OCI-M2 (cell line): ENCODE data around the gene WRAP73.

Source experiments
- DNase-seq: peaks from one replicate; lab custom pipeline; 2025; ENCODE audit not compliant: unreplicated experiment; lab: John Stamatoyannopoulos, UW

Gene WRAP73

DNA sequence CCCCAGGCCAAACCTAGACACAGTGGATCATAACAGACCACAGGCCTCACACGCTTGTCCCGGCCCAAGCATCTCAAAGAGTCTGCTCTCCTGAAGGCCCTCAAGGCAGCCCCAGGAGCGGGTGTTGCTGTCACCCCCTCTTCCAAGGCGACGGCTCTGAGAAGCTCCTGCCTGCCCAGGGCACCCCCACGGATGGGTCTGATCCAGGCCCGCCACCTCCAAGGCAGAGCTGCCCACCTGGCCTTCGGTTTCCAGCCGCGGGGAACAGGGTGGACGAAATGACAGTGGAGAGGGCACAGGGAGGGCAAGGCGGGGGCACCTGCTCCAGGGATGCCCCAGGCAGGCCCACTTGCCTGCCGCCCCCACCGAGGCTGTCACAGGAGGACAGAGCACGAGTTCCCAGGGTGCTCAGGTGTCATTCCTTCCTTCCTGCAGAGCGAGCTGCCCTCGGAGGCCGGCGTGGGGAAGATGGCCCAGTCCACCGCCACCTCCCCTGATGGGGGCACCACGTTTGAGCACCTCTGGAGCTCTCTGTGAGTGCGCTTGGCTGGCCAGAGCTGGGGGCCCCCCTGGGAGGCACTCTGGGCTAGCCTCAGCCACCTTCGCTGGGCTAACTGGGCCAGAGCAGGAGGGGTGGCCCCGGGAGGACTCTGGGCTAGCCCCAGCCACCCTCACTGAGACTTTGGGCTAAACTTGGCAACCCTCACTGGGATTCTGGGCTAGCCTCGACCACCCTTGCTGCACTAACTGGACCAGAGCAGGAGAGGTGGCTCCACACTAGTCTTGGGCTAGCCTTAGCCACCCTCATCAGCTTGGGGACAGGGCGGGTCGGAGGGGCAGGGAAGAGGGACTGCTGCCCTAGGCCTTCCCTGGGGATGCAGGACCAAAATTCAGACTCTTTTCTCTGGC lies 32.2 kb upstream of the WRAP73 start:
- DNase-seq, result no peak

DNA sequence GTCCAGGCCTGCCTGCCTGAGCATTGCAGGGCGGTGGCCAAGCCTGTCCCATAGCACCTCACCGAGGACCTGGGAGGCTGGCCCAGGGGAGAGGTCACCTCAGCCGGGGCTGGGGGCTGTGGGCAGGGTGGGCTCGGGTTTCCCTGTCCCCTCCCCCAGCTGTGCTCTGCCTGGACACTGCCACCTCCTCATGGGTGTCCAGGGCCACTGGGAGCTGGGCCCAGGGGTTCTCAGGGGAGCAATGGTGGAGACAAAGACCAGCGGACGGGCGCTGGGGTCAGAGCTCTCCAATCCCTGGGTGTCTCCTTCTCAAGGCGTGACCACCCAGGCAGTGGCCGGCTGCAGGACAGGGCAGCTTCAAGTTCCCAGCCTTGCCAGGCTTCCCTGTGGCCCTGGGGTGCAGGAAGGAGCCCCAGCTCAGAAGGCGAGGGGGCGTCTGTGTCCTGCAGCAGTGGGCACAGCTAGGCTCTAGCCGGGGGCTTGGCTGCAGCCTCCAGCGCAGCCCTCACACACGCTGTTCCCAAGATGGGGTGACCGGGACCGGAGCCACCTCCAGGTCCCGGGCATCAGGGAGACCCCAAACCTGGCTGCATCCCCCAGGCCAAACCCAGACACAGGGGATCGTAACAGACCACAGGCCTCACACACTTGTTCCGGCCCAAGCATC lies 31.5 kb upstream of the WRAP73 start:
- no peak for DNase-seq

DNA sequence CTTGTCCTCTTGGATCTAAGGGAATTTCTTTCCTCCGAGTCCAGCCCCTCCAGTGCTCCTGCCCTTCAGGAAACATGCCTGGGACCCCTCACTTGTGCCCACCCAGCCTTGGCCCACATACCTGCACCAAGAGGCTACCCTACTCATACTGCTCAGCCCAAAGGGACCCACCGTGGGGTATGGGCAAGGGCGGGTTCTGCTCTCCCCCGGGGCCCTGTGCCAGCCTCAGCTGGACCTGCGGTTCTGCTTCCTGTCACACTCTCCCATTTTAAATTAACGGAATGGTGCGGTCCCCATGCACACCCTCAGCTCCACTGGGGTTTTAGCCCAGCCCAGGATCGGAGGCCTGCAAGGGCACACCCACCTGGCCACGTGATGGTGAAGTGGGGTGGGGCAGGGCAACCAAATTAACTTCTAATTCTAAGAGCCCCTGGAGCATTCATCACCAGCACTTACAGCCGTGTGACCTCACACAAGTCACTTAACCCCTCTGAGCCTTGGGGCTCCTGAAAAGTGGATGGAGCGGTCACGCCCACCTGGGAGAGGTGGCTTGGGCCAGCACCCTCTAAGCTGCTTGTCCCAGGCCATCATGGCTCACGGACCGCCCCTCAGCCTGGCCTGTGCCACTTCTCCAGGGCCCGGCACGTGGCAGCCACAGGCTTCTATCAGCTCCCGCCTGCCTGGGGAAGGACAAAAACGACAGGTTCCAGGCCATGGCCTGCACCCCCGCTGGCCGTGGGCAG lies 30.8 kb upstream of the WRAP73 start:
- no peak for DNase-seq

DNA sequence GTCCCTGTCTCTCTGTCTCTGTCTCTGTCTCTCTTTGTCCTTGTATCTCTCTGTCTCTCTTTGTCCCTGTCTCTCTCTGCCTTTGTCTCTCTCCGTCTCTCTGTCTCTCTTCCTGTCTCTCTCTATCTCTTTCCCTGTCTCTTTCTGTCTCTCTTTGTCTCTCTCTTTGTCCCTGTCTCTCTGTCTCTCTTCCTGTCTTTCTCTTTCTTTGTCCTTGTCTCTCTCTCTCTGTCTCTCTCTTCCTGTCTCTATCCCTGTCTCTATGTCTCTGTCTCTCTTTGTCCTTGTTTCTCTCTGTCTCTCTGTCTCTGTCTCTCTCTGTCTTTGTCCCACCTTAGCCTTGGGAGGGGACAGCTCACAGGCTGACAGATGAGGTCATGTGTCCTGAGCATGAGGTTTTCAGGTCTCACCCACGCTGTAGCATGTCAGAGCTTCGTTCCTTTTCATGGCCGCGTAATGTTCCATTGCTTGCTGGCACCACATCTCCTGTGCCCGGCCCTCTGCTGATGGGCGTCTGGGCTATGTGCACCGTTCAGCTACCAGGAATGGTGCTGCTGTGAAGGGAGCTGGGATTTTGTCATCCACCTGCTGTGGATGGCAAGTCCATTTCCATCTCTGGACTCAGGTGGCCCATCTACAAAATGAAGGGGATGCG lies 30.0 kb upstream of the WRAP73 start:
- DNase-seq, result no peak

DNA sequence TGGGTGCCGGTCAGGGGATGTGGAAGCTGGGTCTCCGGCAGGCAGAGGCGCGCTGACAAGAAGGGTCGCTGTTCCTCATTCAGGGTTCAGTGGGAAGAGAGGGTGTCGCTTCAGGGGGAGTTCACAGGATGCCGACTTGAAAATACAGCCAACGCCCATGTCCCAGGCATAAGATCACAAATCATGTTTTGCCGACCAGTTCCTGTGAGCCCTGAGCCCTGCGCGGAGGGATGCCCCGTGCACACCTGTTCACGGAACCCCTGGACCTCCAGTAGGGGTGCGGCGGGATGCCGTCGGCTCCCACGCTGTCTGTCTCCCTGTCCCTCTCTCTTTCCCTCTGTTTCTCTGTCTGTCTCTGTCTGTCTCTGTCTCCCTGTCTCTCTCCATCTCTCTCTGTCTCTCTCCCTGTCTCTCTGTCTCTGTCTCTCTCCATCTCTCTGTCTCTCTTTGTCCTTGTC lies 29.2 kb upstream of the WRAP73 start:
- DNase-seq, result no peak

DNA sequence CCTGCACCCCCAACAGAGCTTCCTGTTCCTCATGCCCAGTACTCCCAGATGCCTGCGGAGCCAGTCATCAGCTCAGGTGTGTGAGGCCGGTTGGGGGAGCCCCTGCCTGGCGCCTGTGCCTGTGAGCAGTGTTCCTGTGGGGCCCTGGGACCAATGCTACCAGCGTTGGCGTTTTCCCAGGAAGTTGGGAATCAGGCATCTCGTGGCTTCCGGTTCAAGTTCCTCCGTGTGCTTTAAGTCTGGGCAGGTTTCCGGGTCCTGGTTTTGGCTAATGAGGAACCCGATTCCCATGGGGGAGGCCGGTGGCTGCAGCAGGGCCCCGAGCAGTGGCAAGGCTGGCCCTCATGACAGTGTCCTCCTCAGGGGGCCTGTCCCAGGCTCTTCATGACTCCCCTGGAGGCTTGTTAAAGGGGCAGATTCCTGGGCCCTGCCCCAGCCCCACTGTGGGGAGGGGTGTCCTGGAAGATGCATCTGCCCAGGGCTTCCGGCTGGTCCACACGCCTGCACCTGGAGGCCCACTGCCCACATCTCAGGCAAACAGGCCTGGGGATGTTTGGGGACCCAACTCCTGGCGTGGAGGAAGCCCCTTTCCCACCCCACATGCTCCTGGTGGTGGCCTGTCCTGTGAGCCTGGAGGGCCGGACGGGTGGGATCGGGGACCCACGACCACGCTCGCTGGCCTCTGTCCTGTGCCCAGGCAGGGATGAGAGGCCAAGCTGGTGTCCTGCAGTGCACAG lies 28.6 kb upstream of the WRAP73 start:
- DNase-seq, result no peak

DNA sequence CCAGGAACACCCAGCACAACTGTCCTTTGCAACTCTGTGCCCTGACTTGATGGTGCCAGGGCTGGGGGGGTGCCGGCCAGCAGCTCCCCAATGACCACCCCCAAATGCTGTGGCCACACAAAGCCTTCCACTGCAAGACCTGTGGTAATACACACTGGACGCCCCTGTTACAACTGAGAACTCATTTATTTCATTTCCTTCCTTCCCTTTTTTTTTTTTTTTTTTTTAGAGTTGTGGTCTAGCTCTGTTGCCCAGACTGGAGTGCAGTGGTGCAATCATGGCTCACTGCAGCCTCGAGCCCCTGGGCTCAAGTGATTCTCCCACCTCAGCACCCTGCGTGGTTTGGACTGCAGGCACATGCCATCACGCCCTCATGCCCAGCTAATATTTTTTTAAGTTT lies 27.6 kb upstream of the WRAP73 start:
- DNase-seq, result no peak

DNA sequence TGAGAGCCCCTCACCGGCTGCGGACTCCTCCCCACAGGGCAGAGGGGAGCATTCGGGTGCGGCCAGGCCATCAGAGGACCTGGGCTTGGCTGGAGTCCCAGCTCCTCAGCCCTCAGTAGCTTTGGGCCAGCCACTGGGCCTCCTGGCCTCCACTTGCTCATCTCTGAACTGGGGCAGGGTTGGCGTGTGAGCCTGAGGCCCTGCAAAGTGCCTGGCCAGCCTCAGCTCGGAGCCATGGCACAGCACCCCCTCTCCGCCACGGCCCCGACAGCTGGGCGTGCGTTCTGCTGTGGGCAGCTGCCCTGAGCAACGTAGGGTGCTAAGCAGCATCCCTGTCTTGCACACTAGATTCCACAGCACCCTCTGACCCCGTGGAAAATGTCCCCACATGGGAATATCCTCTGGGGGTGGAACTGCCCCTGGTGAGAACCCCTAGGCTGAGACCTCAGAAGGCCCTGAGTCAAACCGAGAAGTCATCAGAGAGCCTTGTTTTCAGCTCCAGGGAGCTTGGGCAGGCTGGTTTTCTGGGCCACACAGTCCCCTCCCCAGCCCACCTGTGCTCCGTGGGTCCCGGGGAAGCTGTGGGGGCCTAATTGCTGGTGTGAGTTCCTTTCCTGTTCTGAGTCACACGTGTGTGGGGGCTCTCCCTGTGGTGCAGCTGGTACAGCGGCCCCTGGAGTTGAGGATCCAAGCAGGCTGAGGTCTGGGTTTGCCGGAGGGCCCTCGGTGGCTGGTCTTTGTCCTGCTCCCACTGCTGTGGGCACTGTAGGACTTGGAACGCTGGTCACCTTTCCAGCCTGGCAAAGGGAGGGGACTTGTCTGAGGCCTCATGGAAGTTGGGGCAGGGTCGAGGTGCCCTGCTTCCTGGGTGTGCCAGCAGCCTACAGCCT lies 26.9 kb upstream of the WRAP73 start:
- no peak for DNase-seq

DNA sequence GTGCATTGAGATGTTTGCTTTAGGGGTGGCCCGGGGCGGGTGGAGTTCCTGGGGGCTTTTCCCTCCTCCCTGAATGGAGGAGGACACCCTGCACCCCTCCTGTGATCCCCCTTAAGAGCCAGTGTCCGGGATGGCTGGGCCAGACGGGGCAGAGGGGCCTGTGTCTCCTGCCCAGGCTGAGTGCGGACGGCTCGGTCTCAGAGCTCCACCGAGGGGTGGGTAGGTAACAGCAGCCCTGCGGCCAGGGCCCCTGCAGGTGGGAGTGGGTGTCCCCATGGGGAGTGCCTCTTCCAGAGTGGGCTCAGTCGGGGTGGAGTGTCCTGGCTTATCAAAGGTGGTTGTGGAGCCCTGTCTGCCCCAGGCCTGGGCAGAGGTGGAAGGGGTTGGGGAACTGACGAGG lies 25.5 kb upstream of the WRAP73 start:
- no peak for DNase-seq

DNA sequence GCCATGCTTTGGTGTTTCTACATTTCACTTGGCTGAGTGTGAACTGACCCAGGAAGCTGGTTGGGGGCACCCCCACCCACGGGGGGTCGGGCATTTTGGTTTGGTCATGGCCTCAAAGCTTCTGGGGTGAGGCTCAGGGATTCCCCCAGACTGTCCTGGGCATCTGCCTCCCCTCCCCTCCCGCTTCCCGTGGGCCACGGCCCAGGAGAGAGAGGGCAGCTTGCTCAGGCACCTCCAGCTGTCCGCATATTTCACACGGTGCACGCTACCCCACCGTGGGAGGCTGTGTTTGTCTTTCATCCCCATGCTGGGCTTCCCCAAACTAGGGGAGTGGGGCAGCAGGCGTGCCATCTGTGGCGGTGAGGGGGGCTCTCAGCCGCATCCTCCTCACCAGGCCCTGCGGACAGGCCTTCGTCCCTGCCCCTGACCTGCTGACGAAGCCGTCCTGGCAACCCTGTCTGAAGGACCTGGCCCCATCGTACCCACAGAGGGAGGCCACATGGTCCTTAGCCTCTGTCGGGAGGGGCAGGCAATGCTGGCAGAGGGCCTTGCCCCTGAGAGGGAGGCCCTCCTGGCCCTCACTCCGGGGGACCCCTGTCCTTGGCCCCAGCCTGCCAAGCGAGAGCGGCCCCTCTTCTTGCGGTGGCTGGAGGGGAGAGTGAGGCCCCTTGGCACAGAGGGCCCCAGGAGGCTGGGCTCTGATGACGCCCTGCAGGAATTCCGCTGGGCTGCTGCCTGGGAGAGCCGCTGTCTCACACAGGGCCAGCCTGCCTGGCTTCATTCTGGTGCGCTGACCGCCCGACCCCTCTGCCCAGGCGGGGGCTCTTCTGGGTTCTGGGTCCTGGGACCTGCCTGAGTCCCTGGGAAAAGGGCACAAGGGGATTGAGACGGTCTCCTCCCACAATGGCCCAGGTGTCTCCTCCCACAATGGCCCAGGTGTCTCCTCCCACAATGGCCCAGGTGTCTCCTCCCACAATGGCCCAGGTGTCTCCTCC lies 24.5 kb upstream of the WRAP73 start:
- no peak for DNase-seq

DNA sequence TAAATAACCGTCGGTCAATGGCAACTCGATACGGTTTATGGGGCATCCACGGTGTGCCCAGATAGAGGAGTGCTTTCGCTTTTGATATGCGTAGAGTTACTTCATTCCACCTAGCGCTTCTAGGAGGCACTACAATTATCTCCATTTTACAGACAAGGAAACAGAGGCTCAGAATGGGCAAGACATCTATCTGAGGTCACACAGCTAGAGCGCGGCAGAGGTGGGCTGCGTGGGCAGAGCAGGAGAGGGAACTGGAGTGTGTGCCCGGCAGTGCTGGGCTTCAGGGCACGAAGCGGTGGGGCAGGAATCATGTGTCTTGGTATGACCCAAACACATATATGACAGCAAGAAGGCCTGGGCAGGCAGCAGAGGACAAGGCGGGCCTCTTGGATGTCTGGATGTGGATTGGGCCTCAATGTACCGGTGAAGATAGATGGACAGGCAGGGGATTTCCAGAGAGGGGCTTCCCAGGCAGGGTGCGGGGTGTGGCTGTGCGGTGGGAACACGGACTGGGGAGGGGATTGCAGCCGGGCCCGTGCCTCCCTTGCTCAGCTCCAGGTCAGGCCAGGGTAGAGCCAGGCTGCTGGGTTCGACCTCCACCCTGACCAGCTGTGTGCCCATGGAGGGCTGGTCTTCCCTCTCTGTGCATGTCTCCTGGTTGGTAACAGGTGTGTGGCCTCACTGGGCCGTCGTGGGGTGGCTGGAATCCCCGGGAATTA lies 23.6 kb upstream of the WRAP73 start:
- no peak for DNase-seq

DNA sequence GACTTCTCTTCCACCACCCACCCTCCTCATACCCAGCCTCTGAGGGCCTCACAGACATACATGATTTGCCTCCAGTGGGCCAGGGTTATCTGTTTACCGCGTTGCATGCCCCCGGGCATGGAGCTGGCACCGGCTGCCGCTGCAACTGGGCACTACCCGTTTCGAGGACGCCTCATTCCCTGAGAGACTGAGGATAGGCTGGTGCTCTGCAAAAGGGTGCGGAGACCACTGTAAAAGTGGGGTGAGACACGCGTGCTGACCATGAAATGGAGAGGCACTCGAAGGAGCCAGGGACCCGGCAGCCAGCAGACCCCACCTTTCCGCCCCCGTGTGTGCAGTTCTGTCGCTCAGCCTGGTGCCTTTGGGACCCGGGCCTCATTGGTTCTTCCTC lies 23.1 kb upstream of the WRAP73 start:
- DNase-seq, result no peak

DNA sequence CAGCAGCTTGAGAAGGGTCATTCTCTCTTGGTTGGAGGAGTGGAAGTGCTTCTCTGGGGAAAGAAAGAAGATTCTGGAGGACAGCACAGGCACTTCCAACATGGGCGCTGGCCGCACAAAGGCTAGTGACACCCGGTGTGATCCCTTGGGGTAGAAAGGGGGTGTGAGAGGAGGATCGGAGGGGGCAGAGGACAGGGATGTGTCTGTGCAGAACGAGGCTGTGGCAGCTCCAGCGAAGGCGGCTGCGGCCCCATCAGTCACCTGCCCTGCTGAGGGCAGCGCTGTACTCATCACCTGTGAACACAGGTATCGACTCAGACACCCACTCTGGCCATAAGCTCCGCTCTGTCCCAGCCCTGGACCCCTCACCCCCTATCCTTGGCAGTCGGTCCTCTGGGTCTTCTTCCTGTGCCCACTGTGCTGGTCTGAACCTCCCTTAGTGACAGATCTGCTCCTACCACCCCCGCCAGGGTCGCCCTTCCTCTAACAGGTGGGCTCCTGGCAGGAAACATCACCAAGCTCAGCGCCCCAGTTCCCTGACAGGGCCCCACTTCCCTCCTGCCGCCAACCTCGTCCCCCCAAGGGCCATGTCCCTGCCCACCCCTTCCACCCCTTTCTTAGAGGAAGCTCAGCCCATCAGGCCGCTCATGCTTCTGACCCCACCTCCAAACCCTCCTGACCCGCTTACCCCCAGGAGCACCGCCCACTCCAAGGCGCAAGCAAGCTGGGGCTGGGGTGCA lies 22.5 kb upstream of the WRAP73 start:
- no peak for DNase-seq

DNA sequence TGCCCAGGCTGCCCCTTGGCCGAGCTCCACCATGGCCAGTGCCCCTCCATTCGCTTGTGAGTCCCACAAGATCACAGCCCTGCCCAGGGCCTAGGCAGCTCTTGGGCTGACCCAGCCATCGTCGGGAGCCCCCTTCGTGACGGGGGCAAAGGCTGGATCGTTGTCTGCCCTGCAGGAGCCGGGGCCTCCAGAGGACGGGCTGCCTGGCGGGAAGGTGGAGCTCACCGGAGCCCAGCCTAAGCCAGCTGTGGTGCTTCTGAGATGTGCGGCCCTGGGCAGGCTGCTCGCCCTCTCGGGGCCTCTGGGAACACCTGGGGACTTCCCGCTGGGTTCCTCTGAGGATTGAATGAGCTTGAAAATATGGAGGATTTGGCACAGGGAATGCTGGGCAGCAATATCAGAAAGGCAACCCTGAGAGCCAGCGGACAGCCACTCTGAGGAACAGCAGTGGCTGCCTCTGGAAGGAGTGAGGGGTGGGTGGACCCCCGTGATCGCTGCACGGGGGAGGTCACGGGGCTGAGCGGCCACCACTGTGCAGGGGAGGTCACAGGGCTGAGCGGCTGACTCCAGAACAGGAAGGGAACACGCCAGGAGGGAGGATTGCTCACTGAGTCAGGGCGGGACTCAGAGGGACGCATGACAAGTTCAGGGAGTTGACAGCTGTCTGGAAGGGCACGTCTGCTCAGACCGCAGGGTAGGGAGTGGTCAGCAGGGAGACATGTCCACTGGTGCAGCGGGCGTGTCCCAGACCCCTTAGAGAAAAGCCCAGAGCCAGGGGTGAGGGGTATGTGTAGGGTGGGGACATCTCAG lies 21.7 kb upstream of the WRAP73 start:
- no peak for DNase-seq

DNA sequence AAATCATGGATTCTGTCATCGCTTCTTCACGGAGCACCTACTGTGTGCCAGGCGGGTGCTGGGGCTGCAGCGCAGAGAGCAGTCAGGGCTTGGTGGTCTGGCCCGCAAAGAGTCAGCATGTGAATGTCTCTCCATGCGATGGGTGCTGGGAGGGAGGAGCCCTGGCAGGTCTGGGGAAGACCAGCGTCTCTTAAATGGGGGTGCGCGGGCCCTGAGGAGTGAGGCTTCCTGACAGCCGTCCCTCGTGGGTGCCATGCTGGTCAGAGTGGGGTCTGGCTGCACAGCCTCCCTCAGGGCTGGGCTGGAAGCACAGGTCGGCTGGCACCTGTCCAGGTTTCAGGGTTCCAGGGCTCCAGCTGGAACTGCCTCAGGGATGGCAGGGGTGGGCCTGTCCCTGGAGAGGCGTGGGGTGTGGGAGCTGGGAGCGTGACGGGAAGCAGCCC lies 20.9 kb upstream of the WRAP73 start:
- DNase-seq, result no peak

DNA sequence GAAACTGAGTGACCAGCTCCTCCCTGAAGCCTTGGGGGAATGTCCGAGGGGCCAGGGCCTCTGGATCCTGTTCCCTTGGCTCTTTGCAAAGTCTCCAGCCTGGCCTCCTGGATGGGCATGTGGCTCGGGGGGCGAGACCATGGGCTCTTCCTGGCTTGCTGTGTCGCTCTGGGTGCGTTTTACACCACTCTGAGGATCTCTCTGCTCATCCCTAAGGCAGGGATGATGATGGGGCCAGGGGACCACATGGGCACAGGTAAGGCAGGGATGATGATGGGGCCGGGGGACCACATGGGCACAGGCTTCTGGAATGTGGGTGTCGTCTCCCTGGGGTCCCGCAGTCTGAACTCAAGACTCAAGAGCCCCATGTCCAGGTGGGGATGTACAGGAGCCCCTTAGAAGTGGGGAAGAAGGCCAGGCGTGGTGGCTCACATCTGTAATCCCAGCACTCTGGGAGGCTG lies 20.1 kb upstream of the WRAP73 start:
- no peak for DNase-seq
